ENCODE data around the gene ARHGAP24.

DNA sequence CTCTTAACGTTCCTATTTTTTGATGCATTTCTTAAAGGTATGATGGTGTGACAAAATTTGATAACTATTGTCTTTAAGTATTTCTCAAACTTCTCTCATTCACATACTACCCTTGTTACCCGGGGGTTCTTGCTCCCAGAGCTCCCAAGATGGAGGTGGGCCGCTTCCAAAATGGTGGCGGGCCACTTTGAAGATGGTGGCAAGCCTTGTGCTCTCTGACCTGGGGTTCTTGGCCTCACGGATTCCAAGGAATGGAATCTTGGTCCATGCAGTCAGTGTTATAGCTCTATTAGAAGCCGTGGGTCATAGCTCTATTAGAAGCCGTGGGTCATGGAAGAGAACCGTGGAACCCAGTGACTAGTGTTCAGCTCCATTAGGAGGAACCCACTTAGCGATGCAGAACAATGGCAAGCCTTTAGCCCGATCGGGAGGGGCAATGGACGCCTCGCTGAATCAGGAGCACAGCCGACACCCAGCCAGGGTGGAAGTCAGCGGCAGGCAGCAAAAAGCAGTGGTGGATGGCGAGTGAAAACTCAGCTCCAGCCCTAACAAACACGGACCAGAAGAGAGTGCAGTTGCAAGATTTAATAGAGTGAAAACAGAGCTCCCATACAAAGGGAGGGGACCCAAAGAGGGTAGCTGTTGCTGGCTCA is 481.5 kb downstream of the ARHGAP24 start:
- TF ChIP-seq, protein P1, sequence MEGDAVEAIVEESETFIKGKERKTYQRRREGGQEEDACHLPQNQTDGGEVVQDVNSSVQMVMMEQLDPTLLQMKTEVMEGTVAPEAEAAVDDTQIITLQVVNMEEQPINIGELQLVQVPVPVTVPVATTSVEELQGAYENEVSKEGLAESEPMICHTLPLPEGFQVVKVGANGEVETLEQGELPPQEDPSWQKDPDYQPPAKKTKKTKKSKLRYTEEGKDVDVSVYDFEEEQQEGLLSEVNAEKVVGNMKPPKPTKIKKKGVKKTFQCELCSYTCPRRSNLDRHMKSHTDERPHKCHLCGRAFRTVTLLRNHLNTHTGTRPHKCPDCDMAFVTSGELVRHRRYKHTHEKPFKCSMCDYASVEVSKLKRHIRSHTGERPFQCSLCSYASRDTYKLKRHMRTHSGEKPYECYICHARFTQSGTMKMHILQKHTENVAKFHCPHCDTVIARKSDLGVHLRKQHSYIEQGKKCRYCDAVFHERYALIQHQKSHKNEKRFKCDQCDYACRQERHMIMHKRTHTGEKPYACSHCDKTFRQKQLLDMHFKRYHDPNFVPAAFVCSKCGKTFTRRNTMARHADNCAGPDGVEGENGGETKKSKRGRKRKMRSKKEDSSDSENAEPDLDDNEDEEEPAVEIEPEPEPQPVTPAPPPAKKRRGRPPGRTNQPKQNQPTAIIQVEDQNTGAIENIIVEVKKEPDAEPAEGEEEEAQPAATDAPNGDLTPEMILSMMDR (IDR thresholded peaks at IDR 0.05), result no peak
- TF ChIP-seq POLR2AphosphoS5 (IDR thresholded peaks at IDR 0.05) (no peak), POLR2A (IDR thresholded peaks at IDR 0.05) (no peak)
